DMS 273 (cell line): ENCODE results near the gene INSL3.
A peak's percentile ranks its signal among the peaks of the same experiment; 100 is the strongest.

ENCODE experiments used
- DNase-seq: peaks from one replicate; lab custom pipeline; 2025; ENCODE audit not compliant: unreplicated experiment; lab: John Stamatoyannopoulos, UW

INSL3 gene, protein sequence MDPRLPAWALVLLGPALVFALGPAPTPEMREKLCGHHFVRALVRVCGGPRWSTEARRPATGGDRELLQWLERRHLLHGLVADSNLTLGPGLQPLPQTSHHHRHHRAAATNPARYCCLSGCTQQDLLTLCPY

DNA sequence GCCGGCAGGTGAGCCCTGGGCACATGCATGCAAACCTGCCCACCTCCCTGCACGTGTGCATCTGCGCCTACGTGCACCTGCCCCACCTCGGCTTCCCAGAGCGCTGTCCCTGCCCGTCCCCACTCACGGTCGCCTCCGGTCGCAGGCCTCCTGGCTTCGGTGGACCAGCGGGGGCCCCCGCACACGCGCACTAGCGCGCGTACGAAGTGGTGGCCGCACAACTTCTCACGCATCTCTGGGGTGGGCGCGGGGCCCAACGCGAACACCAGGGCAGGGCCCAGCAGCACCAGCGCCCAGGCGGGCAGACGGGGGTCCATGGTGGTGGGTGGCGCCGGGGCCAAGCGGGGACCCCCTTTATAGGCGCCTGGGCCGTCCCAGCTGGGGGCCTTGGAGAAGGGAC, at the start of gene INSL3:
INSL3 (minus strand) TSS at position 330 of the 400 bp plus-strand sequence; CDS start at position 317, 13 bp downstream.
- no peak for DNase-seq

DNA sequence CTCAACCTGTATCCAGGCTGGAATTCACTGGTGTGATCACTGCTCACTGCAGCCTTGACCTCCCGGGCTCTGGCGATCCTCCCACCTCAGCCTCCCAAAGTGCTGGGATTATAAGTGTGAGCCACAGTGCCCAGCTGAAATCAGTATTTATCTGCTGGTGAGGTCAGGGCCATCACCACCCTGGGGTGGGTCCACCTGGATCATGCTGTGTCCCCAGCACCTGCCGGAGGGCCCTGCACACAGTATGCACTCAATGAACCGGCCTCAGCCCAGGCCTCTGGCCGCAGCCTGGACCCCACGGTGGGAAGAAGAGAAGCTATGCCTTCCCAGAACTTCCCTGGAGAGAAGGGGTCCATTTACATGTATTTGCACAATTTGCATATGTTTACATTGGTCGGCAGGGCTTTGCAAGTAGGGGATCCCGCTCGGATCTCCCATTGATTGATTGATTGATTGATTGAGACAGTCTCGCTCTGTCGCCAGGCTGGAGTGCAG, 47.8 kb upstream of the INSL3 start:
- DNase-seq, result no peak

DNA sequence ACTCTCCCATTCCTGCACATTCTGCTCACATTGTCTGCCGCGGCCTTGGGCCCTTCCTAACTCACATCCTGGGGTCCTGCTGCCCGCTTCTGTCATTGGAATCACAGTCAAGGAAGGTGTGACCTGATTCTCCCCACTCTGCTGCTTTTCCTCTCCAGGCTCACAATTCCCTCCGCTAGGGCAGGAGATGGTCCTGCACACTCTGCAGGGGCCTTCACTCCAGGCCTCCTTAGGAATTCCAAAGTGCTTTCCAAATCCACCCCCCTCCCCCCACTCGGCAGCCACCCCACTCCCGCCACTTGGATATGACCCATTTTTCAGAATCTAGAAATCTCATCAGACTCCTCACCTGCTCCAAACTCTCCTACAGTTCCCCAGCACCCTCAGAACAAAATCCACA, 47.4 kb upstream of the INSL3 start:
- DNase-seq, result no peak

DNA sequence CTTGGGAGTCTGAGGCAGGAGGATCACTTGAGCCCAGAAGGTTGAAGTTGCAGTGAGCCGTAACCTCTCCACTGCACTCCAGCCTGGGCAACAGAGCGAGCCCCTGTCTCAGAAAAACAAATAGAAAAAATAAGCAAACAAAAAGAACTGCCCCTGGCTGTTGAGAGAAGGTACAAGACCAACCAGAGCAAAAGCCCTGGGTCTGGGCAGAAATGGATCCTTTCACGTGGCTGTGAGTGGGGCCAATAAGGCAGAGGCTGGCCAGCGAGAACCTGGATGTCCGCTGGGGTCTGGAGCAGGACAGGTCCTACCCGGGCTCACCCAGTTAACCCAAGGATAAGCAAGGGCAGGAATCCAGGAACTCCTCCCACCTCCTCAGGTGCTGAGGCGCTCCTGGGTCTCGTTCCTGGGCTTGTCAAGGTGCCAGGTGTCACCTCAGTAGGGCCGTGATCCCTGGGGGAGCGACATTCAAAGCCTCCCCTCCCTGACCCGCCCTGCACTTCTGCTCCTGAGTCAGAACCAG, 45.7 kb upstream of the INSL3 start:
- DNase-seq, result peak; percentile 61

DNA sequence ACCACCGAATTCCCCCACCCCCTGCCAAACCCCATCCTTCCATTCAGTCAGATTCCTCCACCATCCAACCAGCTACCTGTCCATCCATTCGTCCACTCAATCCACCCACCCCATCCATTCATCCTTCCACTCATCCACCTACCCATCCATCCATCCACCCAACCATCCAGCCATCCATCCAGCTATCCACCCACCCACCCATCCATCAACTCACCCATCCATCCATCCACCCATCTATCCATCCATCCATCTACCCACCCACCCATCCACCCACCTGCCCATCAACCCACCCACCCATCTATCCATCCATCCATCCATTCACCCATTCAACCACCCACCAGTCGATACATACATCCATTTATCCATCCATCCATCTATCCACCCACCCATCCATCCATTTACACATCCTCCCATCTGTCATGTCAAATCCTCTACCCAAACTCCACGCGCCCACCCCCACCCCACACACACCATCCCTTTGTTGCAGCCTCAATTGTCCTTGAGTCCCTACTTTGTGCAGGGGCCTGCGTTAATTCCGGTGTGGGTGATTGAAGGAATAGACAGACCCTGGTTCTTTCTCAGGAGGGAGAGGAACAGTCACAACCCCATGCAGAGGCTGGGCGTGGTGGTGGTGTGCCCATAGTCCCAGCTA, 45.1 kb upstream of the INSL3 start:
- DNase-seq, result peak; percentile 71

DNA sequence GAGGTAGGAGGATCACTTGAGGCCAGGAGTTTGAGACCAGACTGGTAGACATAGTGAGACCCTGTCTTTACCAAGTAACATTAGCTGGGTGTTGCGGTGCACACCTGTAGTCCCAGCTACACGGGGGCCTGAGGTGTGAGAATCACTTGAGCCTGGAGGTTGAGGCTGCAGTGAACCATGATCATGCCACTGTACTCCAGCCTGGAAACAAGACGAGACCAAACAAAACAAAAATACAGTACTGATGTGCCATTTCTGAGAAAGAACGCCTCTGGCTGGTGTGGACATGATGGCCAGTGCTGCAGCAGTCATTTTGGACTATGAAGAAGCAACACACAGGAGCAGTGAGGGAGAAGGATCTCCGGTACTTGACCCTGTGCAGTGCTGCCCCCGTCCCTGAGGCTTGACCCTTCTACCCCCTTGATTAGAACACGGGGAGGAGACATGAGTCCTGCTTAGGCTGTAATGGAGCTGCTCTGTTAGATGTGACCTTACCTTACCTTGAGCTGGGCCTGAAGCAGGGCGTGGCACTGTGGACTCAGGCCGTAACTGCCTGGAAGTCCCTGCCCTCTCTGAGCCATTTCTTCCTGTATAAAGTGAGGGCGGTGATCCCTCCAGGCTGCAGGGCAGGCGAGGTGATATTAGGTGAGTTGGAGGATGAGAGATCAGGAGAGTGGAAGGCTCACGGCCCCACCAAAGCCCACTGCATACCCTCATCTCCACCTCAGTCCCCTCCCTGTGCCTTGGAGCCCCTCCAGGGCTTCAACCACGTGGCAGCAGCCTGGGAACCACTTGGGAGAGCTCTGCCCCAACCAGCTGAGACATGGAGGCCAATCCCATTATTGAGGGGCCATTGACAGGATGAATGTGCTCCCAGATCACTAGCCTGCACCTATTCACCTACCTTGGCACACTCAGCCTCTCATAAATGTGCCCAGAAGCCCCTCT, 44.3 kb upstream of the INSL3 start:
- peak; percentile 91 for DNase-seq

DNA sequence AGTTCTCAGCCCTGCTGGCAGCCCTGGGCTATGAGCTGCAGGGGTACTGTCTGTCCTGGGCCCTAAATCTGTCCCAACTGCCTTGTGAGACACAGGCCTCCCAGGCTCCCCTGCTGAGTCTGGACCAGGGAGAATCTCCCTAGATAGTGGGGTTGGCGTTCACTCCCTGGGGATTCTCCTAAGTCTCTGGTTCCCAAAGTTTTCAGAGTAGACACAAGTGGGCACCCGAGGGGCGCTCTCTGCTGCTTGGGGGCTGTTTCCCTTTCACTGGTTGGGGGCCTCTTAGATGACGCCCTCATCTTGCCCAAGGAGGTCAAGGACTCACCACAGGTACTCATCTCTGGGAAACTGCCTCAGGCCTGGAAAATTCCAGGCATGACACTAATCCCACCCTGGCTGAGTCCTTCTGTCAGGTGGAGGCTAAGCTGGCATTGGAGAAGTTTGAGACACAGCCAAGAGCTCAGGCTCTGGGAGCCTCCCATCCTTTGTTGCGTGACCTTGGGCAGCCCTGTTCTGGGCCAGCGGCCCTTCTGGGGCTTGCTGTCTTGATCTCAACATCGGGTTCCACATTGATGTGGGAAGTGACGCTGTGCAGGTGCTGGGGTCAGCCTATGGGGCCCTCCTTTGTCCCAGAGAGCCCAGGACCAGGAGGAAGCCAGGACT, 42.3 kb upstream of the INSL3 start:
- DNase-seq, result peak; percentile 60

DNA sequence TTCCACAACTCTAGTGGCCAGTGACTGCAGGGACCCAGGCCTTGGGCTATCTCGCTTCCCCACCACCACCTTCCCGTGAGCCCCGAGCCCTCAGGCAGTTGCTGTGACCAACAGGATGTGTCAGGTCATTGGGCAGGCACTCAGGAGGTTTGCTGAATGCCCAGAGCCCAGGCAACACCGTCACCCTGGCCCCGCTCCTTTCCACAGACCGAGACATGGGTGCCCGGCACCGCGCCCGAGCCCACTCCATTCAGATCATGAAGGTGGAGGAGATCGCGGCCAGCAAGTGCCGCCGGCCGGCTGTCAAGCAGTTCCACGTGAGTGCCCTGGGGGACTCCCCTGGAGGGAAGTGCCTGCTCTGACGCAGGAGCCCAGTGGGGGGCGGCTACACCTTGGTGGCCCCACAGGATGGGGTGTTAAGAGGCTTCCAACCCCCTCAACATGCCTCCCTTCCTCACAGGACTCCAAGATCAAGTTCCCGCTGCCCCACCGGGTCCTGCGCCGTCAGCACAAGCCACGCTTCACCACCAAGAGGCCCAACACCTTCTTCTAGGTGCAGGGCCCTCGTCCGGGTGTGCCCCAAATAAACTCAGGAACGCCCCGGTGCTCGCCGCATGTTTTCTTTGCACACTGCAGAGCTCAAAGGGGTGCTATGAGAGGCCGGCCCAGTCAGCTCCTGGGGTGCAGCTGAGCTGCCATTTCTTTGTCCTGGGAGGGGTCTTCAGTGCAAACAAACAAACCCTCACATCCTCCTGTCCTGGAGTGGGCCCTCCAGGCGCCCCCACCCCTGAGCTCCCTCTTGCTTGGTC, 41.6 kb upstream of the INSL3 start:
- DNase-seq, result no peak

DNA sequence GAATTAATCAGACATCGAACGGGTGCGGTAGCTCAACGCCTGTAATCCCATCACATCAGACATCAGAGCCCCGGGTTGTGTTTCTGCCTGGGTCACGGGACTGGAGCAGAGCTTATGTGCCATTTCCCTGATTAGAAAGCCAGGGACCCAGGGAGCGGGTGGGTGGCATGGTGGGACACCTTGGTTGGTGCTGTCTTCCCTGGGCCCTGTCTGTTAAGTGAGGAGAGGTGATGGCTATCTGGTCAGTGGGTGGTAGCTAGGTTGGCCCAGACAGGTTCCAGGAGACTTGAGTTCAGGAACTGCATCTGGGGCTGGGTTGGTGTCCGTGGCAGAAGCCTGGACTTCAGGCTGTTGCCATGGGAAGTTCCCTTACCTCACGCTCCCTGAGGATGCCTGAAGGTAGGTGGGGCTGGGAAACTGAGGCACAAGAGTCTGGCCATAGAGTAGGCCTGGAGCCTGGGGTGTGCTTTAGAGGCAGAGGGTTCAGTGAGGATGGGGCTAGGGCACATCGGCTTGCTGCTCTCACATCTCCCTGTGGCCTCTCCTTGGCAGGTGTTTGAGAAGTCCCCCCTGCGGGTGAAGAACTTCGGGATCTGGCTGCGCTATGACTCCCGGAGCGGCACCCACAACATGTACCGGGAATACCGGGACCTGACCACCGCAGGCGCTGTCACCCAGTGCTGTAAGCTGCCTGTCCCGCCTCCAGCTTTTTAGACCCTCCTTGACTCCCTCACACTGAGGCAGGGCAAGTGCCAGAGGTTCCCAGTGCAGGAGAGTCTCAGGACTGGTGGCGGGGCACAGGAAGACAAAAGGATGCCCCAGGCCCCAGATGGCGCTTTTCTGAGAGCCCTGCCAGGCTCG, 40.5 kb upstream of the INSL3 start:
- DNase-seq, result peak; percentile 41

DNA sequence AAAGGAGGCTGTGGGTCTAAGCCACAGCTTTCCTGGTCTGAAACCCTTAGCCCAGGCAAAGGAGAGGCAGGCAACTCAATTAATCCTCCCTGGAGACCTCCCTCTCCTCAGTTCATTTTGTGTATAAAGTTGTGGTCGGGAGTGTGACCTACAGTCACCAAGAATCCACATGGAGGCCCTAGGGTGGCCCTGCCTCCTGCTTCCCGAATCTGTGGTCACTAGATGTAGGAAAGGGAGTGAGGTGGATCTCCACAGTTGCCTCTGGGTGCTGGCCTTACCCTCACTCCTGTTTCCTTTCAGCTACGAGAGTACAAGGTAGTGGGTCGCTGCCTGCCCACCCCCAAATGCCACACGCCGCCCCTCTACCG, 39.7 kb upstream of the INSL3 start:
- no peak for DNase-seq

DNA sequence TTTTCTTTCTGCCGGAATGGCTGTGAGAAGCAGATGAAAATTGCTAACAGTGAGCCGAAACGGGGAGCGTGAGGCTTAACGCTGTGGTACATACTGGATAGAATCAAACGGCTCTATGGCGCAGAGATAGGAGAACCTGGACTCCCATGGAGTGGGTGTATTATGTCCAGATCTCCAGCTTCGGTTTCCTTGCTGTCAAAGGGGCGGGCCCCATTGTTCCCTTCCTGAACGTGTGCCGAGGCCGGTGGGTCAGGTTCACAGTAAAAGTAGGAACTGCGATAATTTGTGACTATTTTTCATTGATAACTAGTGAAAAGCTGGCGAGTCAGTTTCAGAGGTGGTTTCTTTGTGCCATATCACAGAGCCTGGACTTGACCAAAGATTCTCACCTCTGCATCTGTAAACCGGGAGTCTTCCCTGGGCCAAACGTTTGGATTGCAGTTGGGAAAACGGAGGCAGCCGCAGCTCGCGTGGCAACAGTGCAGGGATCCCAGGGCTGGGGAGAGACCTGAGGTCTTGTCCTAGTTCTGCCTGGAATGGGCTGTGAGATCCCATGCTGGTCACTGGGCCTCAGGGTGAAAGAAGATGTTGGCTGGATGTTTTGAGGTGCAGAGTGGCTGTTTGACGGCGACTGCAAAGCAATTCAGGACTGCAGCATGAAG, 39.1 kb upstream of the INSL3 start:
- DNase-seq, result no peak

DNA sequence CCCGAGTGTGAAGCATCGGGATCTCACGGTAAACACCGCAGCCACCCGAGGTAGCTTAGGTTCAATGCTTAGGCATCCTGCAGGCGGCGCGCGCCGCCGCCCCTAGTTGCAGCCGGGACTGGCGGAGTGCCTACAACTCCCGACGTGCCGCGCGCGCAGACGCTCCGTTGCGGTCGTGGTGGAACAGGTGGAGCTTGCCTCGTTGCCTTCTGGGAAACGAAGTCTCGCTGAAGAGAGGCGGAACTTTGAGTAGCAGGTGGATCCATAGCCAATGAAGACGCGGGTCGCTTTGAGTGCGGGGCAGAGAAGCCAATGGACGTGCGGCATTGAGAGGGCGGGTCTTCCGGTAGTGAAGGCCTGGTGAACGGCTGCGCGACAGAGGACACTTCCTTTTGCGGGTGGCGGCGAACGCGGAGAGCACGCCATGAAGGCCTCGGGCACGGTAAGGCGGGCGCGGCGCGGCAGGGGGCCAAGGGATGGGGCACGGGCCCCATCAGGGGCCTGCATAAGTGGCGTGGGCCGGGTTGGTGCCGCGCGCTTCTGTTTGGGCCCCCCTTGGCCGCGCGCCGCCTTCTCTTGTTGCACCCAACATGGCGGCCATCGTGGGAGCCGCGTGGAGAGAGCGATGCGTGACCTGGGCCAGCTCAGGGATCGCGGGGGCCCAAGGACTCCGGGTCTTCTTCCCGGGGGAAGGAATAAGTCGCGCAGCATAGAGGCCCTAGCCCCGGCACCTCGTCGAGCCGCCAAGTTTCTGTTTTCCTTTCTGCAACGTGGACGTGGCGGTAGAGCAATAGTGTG, 38.4 kb upstream of the INSL3 start, which contains the start of gene RPL18A:
RPL18A (plus strand) TSS at position 378 of the 798 bp plus-strand sequence; CDS start at position 425, 47 bp downstream.
- peak; percentile 100 for DNase-seq

DNA sequence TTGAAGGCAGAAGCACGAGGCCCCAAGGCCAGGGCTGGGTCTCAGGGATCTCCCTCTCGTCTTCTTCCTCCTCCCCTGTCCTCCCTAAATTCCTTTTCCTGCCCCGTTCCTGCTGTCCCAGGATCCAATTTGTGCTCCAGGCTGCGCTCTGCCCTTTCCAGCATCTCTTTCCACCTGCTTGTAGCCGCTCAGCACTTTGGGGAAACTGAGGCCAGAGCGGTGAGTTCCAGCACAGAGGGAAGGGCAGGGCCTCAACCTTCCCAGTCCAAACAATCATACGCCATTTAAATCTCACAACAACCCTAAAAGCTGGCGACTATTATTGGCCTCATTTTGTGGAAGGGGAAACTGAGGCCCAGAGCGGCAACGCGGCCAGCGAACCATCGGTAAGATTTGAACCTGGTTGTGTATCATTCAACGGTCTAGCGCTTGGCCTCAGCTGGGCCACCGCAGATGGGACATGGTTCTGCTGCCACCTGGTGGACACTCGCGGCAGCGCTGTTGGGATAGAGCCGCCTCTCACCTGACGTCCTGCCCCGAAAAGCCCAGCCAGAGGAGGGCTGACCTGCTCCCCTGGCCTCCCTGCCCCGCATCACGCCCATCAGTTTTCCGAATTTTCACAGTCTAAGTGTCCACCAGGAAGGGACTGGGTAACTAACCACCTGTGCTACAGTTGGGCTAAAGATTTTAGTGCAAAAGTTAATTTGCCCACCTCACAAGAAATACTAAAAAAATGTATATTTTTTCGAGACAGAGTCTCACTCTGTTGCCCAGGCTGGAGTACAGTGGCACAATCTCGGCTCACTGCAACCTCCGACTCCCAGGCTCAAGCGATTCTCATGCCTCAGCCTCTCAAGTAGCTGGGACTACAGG, 34.2 kb upstream of the INSL3 start:
- DNase-seq, result peak; percentile 91

DNA sequence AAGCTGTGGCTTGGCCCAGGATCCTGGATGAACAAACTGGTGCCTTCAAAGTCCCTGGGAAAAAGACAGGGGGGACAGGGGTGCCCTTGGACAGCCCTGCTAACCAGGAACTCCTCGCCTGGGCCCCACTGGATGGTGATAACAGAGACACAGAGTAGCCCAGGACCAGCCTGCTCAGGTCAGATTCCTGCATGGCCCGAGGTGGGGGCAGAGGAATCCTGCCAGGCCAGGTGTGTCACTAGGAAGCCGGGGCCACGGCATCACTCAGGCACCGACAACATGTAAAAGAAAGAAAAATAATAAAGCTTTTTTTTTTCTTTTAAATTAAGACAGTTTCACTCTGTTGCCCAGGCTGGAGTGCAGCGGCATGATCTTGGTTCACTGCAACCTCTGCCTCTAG, 32.7 kb upstream of the INSL3 start:
- DNase-seq, result no peak

DNA sequence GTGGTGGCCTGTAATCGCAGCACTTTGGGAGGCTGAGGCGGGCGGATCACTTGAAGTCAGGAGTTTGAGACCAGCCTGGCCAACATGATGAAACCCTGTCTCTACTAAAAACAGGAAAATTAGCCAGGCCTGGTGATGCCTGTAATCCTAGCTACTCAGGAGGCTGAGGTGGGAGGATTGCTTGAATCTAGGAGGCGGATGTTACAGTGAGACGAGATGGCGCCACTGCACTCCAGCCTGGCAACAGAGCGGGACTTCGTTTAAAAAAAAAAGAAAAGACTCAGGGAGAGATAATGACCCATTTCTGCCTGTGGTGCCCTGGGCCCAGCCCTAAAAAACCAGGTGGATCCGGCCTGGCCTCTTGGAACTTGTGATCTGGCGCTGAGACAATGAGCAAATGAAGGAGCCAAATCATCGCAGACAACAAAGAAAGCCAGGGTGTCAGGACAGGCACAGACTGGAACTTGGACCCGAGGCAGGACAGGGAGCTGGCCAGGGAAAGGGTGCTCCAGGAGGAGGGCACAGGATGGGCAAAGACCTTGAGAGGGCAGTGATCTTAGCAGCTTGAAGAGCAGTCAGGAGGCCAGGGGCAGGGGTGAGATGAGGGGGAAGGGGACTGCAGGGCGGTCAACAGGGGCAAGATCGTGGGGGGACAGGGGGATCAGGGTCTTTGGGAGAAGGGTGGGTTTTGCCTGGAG, 27.4 kb upstream of the INSL3 start:
- DNase-seq, result no peak
